GM23338 (cell line): Measurements from ENCODE around the gene GLB1L3. TPM values are rescaled to one million over a fixed set of nuclear protein-coding genes. Genes with fewer than 3 reads are reported as not detected.

Experiments
- ATAC-seq: fragments of 200-7000 bp; cut with Tn5 transposase; 3 replicates; pipeline ENCODE4 v1.9.1; 2020
- DNase-seq: peaks from one replicate; pipeline ENCODE4 v3.0.0-alpha.2; 2015; ENCODE audit warnings: low spot score
- H2AFZ ChIP-seq: fragments of 200-600 bp; sonication (generic); 2 replicates; pipeline ENCODE4 v1.8.0; 2016; ENCODE audit warnings: antibody characterized with exemption, mild to moderate bottlenecking, moderate library complexity
- H3F3A ChIP-seq: fragments of 200-600 bp; sonication (generic); replicated peaks from 2 replicates; pipeline ENCODE4 v1.8.0; 2017; ENCODE audit warnings: antibody characterized with exemption, mixed run types, low read depth
- H3K27ac ChIP-seq: fragments of 200-600 bp; sonication (generic); 2 replicates; pipeline ENCODE4 v1.6.1; 2016; ENCODE audit warnings: low read depth
- H3K27me3 ChIP-seq: fragments of 200-600 bp; sonication (generic); 2 replicates; pipeline ENCODE4 v1.8.0; 2016; ENCODE audit warnings: mild to moderate bottlenecking, mixed run types, moderate library complexity; ENCODE audit not compliant: insufficient read depth
- H3K36me3 ChIP-seq: fragments of 200-600 bp; sonication (generic); 2 replicates; pipeline ENCODE4 v1.8.0; 2016; ENCODE audit warnings: mild to moderate bottlenecking; ENCODE audit not compliant: insufficient read depth
- H3K4me1 ChIP-seq: fragments of 200-600 bp; sonication (generic); 2 replicates; pipeline ENCODE4 v1.8.0; 2016; ENCODE audit warnings: mild to moderate bottlenecking, moderate library complexity; ENCODE audit not compliant: insufficient read depth
- H3K4me2 ChIP-seq: fragments of 200-600 bp; sonication (generic); 2 replicates; pipeline ENCODE4 v1.7.1; 2017; ENCODE audit warnings: mixed run types
- H3K4me3 ChIP-seq: fragments of 200-600 bp; sonication (generic); 2 replicates; pipeline ENCODE4 v1.6.1; 2016; ENCODE audit warnings: mixed run types
- H3K79me2 ChIP-seq: fragments of 200-600 bp; sonication (generic); replicated peaks from 2 replicates; pipeline ENCODE4 v1.8.0; 2017; ENCODE audit warnings: mild to moderate bottlenecking; ENCODE audit not compliant: insufficient read depth
- H3K9me2 ChIP-seq: fragments of 200-600 bp; sonication (generic); 2 replicates; pipeline ENCODE4 v1.8.0; 2017; ENCODE audit not compliant: insufficient read depth
- H4K20me1 ChIP-seq: fragments of 200-600 bp; sonication (generic); replicated peaks from 2 replicates; pipeline ENCODE4 v1.8.0; 2017; ENCODE audit warnings: mild to moderate bottlenecking; ENCODE audit not compliant: insufficient read depth
- H3K27ac Mint-ChIP-seq: 2 replicates; pipeline ENCODE4 v1.8.0; 2020; ENCODE audit warnings: inconsistent platforms, mild to moderate bottlenecking, moderate library complexity, mixed read lengths
- H3K27me3 Mint-ChIP-seq: 3 replicates; pipeline ENCODE4 v1.8.0; 2022; ENCODE audit warnings: low read depth, mild to moderate bottlenecking, moderate library complexity, mixed read lengths, inconsistent platforms; ENCODE audit not compliant: insufficient read depth, poor library complexity
- H3K36me3 Mint-ChIP-seq: 3 replicates; pipeline ENCODE4 v1.8.0; 2021; ENCODE audit warnings: low read depth, mild to moderate bottlenecking, inconsistent platforms, moderate library complexity, mixed read lengths
- H3K4me1 Mint-ChIP-seq: 3 replicates; pipeline ENCODE4 v1.8.0; 2020; ENCODE audit warnings: mild to moderate bottlenecking, inconsistent platforms, mixed read lengths
- H3K4me3 Mint-ChIP-seq: 3 replicates; pipeline ENCODE4 v1.8.0; 2021; ENCODE audit warnings: moderate library complexity, mild to moderate bottlenecking, inconsistent platforms, mixed read lengths
- H3K9me3 Mint-ChIP-seq: 3 replicates; pipeline ENCODE4 v1.8.0; 2020; ENCODE audit warnings: moderate library complexity, mild to moderate bottlenecking, inconsistent platforms, mixed read lengths
- CREB1 ChIP-seq: fragments of 250-450 bp; sonication (Bioruptor Pico); IDR thresholded peaks from 2 replicates; pipeline ENCODE4 v1.5.0; 2020; ENCODE audit warnings: low read depth, mild to moderate bottlenecking, moderate library complexity
- EZH2 ChIP-seq: fragments of 200-600 bp; sonication (generic); IDR thresholded peaks from one replicate; pipeline ENCODE4 v1.8.0; 2017; ENCODE audit warnings: antibody characterized with exemption, mild to moderate bottlenecking, low read depth; ENCODE audit not compliant: unreplicated experiment
- EZH2phosphoT487 ChIP-seq: fragments of 200-600 bp; sonication (generic); IDR thresholded peaks from one replicate; pipeline ENCODE4 v1.8.1; 2018; ENCODE audit warnings: antibody characterized with exemption; ENCODE audit not compliant: unreplicated experiment
- JUNB ChIP-seq: IDR thresholded peaks from one replicate; pipeline ENCODE4 v1.6.1; 2016; ENCODE audit warnings: antibody characterized with exemption; ENCODE audit not compliant: unreplicated experiment
- NANOG ChIP-seq: IDR thresholded peaks from 2 replicates; pipeline ENCODE4 v1.6.1; 2016; ENCODE audit warnings: antibody characterized with exemption, borderline replicate concordance
- POLR2AphosphoS5 ChIP-seq: IDR thresholded peaks from 2 replicates; pipeline ENCODE4 v1.6.1; 2016; ENCODE audit warnings: antibody characterized with exemption, low read depth
- STAT1 ChIP-seq: IDR thresholded peaks from one replicate; pipeline ENCODE4 v1.6.1; 2016; ENCODE audit warnings: antibody characterized with exemption; ENCODE audit not compliant: unreplicated experiment
- ZNF114 ChIP-seq: fragments of 250-450 bp; sonication (Bioruptor Pico); IDR thresholded peaks from 2 replicates; pipeline ENCODE4 v1.5.0; 2020; ENCODE audit warnings: mild to moderate bottlenecking, moderate library complexity
- ZNF331 ChIP-seq: fragments of 250-450 bp; sonication (Bioruptor Pico); IDR thresholded peaks from 2 replicates; pipeline ENCODE4 v1.5.0; 2020; ENCODE audit warnings: low read depth, mild to moderate bottlenecking, moderate library complexity
- polyA plus RNA-seq: library from polyadenylated mRNA; unstranded; fragments of >200 nt; fragmentation: Nextera tagmentation; extraction: Ambion mirVana; gene quantifications from 2 replicates; pipeline ENCODE4 v1.2.1, GENCODE V29; 2016
- total RNA-seq: library from RNA; depleted of rRNA; stranded (reverse); fragments of >200 nt; shearing (Covaris generic); gene quantifications from 2 replicates; pipeline ENCODE4 v1.2.3, GENCODE V29; 2014
- TF ChIP-seq, protein P1 (sequence below): IDR thresholded peaks from 2 replicates; pipeline ENCODE4 v1.6.1; 2016; ENCODE audit warnings: antibody characterized with exemption
- TF ChIP-seq, protein P2 (sequence below), 2 experiments: fragments of 200-600 bp in 1 of 2; sonication (generic) in 1 of 2; conservative IDR thresholded peaks; 2 replicates each; pipeline versions ENCODE4 v1.5.1 to v1.6.1; 2016 to 2017; ENCODE audit warnings: antibody characterized with exemption in 2 of 2, low read depth in 2 of 2, mild to moderate bottlenecking in 2 of 2, moderate library complexity in 1 of 2
- TF ChIP-seq, protein P3 (sequence below): IDR thresholded peaks from one replicate; pipeline ENCODE4 v1.6.1; 2018; ENCODE audit warnings: antibody characterized with exemption; ENCODE audit not compliant: unreplicated experiment
- TF ChIP-seq, protein P4 (sequence below): fragments of 250-450 bp; sonication (Bioruptor Pico); IDR thresholded peaks from 2 replicates; pipeline ENCODE4 v1.5.0; 2020; ENCODE audit warnings: mild to moderate bottlenecking, moderate library complexity

Gene GLB1L3
- total and polyA plus RNA-seq, 2 experiments from 2014 or later = 28.8 to 33.1 TPM

DNA sequence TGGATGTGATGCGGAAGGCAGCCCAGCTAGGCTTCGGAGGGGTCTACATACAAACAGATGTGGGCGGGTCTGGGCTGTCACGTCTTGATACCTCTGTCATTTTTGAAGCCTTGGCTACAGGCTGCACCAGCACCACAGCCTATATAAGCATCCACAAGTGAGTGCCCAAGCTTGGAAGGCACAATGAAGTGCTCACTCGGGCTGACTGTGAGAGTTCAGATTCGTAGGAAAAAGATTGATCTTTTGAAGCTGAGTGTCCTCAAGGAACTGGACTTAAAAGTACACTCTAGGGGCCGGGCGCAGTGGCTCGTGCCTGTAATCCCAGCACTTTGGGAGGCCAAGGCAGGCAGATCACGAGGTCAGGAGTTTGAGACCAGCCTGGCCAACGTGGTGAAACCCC is 19.1 kb upstream of the GLB1L3 start:
- ATAC-seq = no peak
- no peak overlapping the region for H3K27ac Mint-ChIP-seq
- no peaks in the 10 kb centered on the region for H3F3A ChIP-seq
- H3K27me3 Mint-ChIP-seq = peaks cover 2% of the 10 kb centered on the region
- peaks cover 47% of the 10 kb centered on the region for H3K79me2 ChIP-seq
- no peaks in the 10 kb centered on the region for H3K27me3 ChIP-seq
- H3K27ac ChIP-seq = no peak overlapping the region
- H3K4me1 ChIP-seq = peaks cover 14% of the 10 kb centered on the region
- no peak overlapping the region for H3K4me3 Mint-ChIP-seq
- H3K4me2 ChIP-seq = no peak overlapping the region
- H3K36me3 ChIP-seq = peaks cover 32% of the 10 kb centered on the region
- peaks cover 53% of the 10 kb centered on the region for H3K36me3 Mint-ChIP-seq
- H3K9me2 ChIP-seq = no peaks in the 10 kb centered on the region
- H2AFZ ChIP-seq = no peak overlapping the region
- H3K4me3 ChIP-seq = no peak overlapping the region
- H4K20me1 ChIP-seq = peaks cover 22% of the 10 kb centered on the region
- H3K4me1 Mint-ChIP-seq = peaks cover 18% of the 10 kb centered on the region
- no peak for TF ChIP-seq EZH2phosphoT487
- no peak for TF ChIP-seq JUNB
- TF ChIP-seq, protein P1, sequence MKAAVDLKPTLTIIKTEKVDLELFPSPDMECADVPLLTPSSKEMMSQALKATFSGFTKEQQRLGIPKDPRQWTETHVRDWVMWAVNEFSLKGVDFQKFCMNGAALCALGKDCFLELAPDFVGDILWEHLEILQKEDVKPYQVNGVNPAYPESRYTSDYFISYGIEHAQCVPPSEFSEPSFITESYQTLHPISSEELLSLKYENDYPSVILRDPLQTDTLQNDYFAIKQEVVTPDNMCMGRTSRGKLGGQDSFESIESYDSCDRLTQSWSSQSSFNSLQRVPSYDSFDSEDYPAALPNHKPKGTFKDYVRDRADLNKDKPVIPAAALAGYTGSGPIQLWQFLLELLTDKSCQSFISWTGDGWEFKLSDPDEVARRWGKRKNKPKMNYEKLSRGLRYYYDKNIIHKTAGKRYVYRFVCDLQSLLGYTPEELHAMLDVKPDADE = no peak
- TF ChIP-seq CREB1 (CRISPR knock-in tag) = no peak
- no peak for TF ChIP-seq POLR2AphosphoS5
- TF ChIP-seq, protein P2, sequence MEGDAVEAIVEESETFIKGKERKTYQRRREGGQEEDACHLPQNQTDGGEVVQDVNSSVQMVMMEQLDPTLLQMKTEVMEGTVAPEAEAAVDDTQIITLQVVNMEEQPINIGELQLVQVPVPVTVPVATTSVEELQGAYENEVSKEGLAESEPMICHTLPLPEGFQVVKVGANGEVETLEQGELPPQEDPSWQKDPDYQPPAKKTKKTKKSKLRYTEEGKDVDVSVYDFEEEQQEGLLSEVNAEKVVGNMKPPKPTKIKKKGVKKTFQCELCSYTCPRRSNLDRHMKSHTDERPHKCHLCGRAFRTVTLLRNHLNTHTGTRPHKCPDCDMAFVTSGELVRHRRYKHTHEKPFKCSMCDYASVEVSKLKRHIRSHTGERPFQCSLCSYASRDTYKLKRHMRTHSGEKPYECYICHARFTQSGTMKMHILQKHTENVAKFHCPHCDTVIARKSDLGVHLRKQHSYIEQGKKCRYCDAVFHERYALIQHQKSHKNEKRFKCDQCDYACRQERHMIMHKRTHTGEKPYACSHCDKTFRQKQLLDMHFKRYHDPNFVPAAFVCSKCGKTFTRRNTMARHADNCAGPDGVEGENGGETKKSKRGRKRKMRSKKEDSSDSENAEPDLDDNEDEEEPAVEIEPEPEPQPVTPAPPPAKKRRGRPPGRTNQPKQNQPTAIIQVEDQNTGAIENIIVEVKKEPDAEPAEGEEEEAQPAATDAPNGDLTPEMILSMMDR (conservative IDR thresholded peaks at IDR 0.05; ENCODE audit: low read depth in 2 of 2) = no peak
- no peak for TF ChIP-seq EZH2
- no peak for TF ChIP-seq STAT1
- no peak for TF ChIP-seq ZNF331 (CRISPR knock-in tag)
- TF ChIP-seq ZNF114 (CRISPR knock-in tag) = no peak
- TF ChIP-seq, protein P3, sequence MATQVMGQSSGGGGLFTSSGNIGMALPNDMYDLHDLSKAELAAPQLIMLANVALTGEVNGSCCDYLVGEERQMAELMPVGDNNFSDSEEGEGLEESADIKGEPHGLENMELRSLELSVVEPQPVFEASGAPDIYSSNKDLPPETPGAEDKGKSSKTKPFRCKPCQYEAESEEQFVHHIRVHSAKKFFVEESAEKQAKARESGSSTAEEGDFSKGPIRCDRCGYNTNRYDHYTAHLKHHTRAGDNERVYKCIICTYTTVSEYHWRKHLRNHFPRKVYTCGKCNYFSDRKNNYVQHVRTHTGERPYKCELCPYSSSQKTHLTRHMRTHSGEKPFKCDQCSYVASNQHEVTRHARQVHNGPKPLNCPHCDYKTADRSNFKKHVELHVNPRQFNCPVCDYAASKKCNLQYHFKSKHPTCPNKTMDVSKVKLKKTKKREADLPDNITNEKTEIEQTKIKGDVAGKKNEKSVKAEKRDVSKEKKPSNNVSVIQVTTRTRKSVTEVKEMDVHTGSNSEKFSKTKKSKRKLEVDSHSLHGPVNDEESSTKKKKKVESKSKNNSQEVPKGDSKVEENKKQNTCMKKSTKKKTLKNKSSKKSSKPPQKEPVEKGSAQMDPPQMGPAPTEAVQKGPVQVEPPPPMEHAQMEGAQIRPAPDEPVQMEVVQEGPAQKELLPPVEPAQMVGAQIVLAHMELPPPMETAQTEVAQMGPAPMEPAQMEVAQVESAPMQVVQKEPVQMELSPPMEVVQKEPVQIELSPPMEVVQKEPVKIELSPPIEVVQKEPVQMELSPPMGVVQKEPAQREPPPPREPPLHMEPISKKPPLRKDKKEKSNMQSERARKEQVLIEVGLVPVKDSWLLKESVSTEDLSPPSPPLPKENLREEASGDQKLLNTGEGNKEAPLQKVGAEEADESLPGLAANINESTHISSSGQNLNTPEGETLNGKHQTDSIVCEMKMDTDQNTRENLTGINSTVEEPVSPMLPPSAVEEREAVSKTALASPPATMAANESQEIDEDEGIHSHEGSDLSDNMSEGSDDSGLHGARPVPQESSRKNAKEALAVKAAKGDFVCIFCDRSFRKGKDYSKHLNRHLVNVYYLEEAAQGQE = no peak
- TF ChIP-seq, protein P4, sequence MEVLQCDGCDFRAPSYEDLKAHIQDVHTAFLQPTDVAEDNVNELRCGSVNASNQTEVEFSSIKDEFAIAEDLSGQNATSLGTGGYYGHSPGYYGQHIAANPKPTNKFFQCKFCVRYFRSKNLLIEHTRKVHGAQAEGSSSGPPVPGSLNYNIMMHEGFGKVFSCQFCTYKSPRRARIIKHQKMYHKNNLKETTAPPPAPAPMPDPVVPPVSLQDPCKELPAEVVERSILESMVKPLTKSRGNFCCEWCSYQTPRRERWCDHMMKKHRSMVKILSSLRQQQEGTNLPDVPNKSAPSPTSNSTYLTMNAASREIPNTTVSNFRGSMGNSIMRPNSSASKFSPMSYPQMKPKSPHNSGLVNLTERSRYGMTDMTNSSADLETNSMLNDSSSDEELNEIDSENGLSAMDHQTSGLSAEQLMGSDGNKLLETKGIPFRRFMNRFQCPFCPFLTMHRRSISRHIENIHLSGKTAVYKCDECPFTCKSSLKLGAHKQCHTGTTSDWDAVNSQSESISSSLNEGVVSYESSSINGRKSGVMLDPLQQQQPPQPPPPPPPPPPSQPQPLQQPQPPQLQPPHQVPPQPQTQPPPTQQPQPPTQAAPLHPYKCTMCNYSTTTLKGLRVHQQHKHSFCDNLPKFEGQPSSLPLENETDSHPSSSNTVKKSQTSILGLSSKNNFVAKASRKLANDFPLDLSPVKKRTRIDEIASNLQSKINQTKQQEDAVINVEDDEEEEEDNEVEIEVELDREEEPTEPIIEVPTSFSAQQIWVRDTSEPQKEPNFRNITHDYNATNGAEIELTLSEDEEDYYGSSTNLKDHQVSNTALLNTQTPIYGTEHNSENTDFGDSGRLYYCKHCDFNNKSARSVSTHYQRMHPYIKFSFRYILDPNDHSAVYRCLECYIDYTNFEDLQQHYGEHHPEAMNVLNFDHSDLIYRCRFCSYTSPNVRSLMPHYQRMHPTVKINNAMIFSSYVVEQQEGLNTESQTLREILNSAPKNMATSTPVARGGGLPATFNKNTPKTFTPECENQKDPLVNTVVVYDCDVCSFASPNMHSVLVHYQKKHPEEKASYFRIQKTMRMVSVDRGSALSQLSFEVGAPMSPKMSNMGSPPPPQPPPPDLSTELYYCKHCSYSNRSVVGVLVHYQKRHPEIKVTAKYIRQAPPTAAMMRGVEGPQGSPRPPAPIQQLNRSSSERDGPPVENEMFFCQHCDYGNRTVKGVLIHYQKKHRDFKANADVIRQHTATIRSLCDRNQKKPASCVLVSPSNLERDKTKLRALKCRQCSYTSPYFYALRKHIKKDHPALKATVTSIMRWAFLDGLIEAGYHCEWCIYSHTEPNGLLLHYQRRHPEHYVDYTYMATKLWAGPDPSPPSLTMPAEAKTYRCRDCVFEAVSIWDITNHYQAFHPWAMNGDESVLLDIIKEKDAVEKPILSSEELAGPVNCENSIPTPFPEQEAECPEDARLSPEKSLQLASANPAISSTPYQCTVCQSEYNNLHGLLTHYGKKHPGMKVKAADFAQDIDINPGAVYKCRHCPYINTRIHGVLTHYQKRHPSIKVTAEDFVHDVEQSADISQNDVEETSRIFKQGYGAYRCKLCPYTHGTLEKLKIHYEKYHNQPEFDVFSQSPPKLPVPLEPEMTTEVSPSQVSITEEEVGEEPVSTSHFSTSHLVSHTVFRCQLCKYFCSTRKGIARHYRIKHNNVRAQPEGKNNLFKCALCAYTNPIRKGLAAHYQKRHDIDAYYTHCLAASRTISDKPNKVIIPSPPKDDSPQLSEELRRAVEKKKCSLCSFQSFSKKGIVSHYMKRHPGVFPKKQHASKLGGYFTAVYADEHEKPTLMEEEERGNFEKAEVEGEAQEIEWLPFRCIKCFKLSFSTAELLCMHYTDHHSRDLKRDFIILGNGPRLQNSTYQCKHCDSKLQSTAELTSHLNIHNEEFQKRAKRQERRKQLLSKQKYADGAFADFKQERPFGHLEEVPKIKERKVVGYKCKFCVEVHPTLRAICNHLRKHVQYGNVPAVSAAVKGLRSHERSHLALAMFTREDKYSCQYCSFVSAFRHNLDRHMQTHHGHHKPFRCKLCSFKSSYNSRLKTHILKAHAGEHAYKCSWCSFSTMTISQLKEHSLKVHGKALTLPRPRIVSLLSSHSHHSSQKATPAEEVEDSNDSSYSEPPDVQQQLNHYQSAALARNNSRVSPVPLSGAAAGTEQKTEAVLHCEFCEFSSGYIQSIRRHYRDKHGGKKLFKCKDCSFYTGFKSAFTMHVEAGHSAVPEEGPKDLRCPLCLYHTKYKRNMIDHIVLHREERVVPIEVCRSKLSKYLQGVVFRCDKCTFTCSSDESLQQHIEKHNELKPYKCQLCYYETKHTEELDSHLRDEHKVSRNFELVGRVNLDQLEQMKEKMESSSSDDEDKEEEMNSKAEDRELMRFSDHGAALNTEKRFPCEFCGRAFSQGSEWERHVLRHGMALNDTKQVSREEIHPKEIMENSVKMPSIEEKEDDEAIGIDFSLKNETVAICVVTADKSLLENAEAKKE (CRISPR knock-in tag) = no peak
- no peak for TF ChIP-seq NANOG
- no peaks in the 10 kb centered on the region for H3K9me3 Mint-ChIP-seq
- no peak for DNase-seq
